ENCODE results near the gene SIK3.
"Not testable (repeated sequence)": the region's sequence is repeated elsewhere in the genome, so short reads cannot be mapped to it uniquely, and the experiment has no call there.

Gene SIK3

GRCh38 chr11:117055469-117055868 lies 42.8 kb downstream of the SIK3 start:
- TF ChIP-seq CTCF (IDR thresholded peaks at IDR 0.05; ENCODE audit: borderline replicate concordance, extremely low read depth, low read length, poor library complexity, severe bottlenecking): no peak
- TF ChIP-seq EZH2 (IDR thresholded peaks at IDR 0.05; ENCODE audit: borderline replicate concordance, low read depth, low read length, severe bottlenecking): no peak
- Histone ChIP-seq H3K4me2 (ENCODE audit: insufficient read depth, low read length) (no peak overlapping the region), H3K27ac (ENCODE audit: low read length) (no peak overlapping the region), H3K36me3 (ENCODE audit: insufficient read depth, low read length) (no peaks in the 10 kb centered on the region), H3K9ac (ENCODE audit: low read depth, low read length) (no peak overlapping the region), H3K79me2 (ENCODE audit: insufficient read depth, low read length) (peaks cover 51% of the 10 kb centered on the region), H3K4me3 (ENCODE audit: low read depth in 1 of 2, low read length in 2 of 2) (no peak overlapping the region), H3K4me1 (ENCODE audit: insufficient read depth, low read length) (no peaks in the 10 kb centered on the region), H2AFZ (ENCODE audit: low read depth, low read length) (no peak overlapping the region), H3K9me3 (ENCODE audit: insufficient read depth, low read length, severe bottlenecking) (no peaks in the 10 kb centered on the region), H4K20me1 (ENCODE audit: insufficient read depth, low read length) (peaks cover 32% of the 10 kb centered on the region; the same call in 1 of the 2 replicates), H3K27me3 (ENCODE audit: insufficient read depth, low read length, poor library complexity) (no peaks in the 10 kb centered on the region)
- DNase-seq (no peak), ATAC-seq (ENCODE audit: insufficient read depth, low read depth) (no peak)

GRCh38 chr11:117054382-117054781 lies 43.8 kb downstream of the SIK3 start:
- H2AFZ ChIP-seq (ENCODE audit: low read depth, low read length): no peak overlapping the region
- no peak for TF ChIP-seq CTCF (IDR thresholded peaks at IDR 0.05; ENCODE audit: borderline replicate concordance, extremely low read depth, low read length, poor library complexity, severe bottlenecking)
- TF ChIP-seq EZH2 (IDR thresholded peaks at IDR 0.05; ENCODE audit: borderline replicate concordance, low read depth, low read length, severe bottlenecking): no peak
- ATAC-seq (ENCODE audit: insufficient read depth, low read depth) (no peak), DNase-seq (no peak)
- peaks cover 26% of the 10 kb centered on the region; the same call in 1 of the 2 replicates for H4K20me1 ChIP-seq (ENCODE audit: insufficient read depth, low read length)
- peaks cover 47% of the 10 kb centered on the region for H3K79me2 ChIP-seq (ENCODE audit: insufficient read depth, low read length)
- no peaks in the 10 kb centered on the region for H3K4me1 ChIP-seq (ENCODE audit: insufficient read depth, low read length)
- no peaks in the 10 kb centered on the region for H3K9me3 ChIP-seq (ENCODE audit: insufficient read depth, low read length, severe bottlenecking)
- no peak overlapping the region for H3K4me2 ChIP-seq (ENCODE audit: insufficient read depth, low read length)
- no peaks in the 10 kb centered on the region for H3K36me3 ChIP-seq (ENCODE audit: insufficient read depth, low read length)
- no peak overlapping the region for H3K4me3 ChIP-seq (ENCODE audit: low read depth in 1 of 2, low read length in 2 of 2)
- H3K9ac ChIP-seq (ENCODE audit: low read depth, low read length): no peak overlapping the region
- H3K27me3 ChIP-seq (ENCODE audit: insufficient read depth, low read length, poor library complexity): no peaks in the 10 kb centered on the region
- no peak overlapping the region for H3K27ac ChIP-seq (ENCODE audit: low read length)

GRCh38 chr11:117052196-117053149 lies 45.8 kb downstream of the SIK3 start:
- Histone ChIP-seq H3K4me2 (ENCODE audit: insufficient read depth, low read length) (no peak overlapping the region), H3K9me3 (ENCODE audit: insufficient read depth, low read length, severe bottlenecking) (no peaks in the 10 kb centered on the region), H3K4me3 (ENCODE audit: low read depth in 1 of 2, low read length in 2 of 2) (no peak overlapping the region), H3K27ac (ENCODE audit: low read length) (no peak overlapping the region), H3K79me2 (ENCODE audit: insufficient read depth, low read length) (peaks cover 37% of the 10 kb centered on the region), H3K27me3 (ENCODE audit: insufficient read depth, low read length, poor library complexity) (no peaks in the 10 kb centered on the region), H3K4me1 (ENCODE audit: insufficient read depth, low read length) (no peaks in the 10 kb centered on the region), H3K36me3 (ENCODE audit: insufficient read depth, low read length) (no peaks in the 10 kb centered on the region), H4K20me1 (ENCODE audit: insufficient read depth, low read length) (peaks cover 17% of the 10 kb centered on the region; the same call in 1 of the 2 replicates), H2AFZ (ENCODE audit: low read depth, low read length) (no peak overlapping the region), H3K9ac (ENCODE audit: low read depth, low read length) (no peak overlapping the region)
- TF ChIP-seq CTCF (IDR thresholded peaks at IDR 0.05; ENCODE audit: borderline replicate concordance, extremely low read depth, low read length, poor library complexity, severe bottlenecking) (no peak), EZH2 (IDR thresholded peaks at IDR 0.05; ENCODE audit: borderline replicate concordance, low read depth, low read length, severe bottlenecking) (no peak)
- DNase-seq (no peak), ATAC-seq (ENCODE audit: insufficient read depth, low read depth) (no peak)

- not testable (repeated sequence) for H3K9me3 ChIP-seq (ENCODE audit: insufficient read depth, low read length, severe bottlenecking); H2AFZ ChIP-seq (ENCODE audit: low read depth, low read length); ATAC-seq (ENCODE audit: insufficient read depth, low read depth); H3K4me1 ChIP-seq (ENCODE audit: insufficient read depth, low read length); H3K9ac ChIP-seq (ENCODE audit: low read depth, low read length); DNase-seq; H3K4me2 ChIP-seq (ENCODE audit: insufficient read depth, low read length); H3K36me3 ChIP-seq (ENCODE audit: insufficient read depth, low read length); H3K4me3 ChIP-seq (ENCODE audit: low read depth in 1 of 2, low read length in 2 of 2); H3K27ac ChIP-seq (ENCODE audit: low read length); H3K27me3 ChIP-seq (ENCODE audit: insufficient read depth, low read length, poor library complexity)
- Histone ChIP-seq H3K79me2 (ENCODE audit: insufficient read depth, low read length) (peaks cover 33% of the 10 kb centered on the region), H4K20me1 (ENCODE audit: insufficient read depth, low read length) (peaks cover 16% of the 10 kb centered on the region; the same call in 1 of the 2 replicates)
Measured at GRCh38 chr11:117050121-117050520, 48.1 kb downstream of the SIK3 start.

GRCh38 chr11:117046627-117047026 lies 51.6 kb downstream of the SIK3 start:
- H3K4me3 ChIP-seq (ENCODE audit: low read depth in 1 of 2, low read length in 2 of 2); H3K27me3 ChIP-seq (ENCODE audit: insufficient read depth, low read length, poor library complexity); H3K9ac ChIP-seq (ENCODE audit: low read depth, low read length); H3K4me1 ChIP-seq (ENCODE audit: insufficient read depth, low read length); H3K4me2 ChIP-seq (ENCODE audit: insufficient read depth, low read length); DNase-seq; ATAC-seq (ENCODE audit: insufficient read depth, low read depth); H3K9me3 ChIP-seq (ENCODE audit: insufficient read depth, low read length, severe bottlenecking); H3K36me3 ChIP-seq (ENCODE audit: insufficient read depth, low read length); H3K27ac ChIP-seq (ENCODE audit: low read length); H2AFZ ChIP-seq (ENCODE audit: low read depth, low read length): not testable (repeated sequence)
- Histone ChIP-seq H4K20me1 (ENCODE audit: insufficient read depth, low read length) (peaks cover 18% of the 10 kb centered on the region; the same call in 1 of the 2 replicates), H3K79me2 (ENCODE audit: insufficient read depth, low read length) (peaks cover 39% of the 10 kb centered on the region)
